GM12878 (cell line): ENCODE results near the gene SMIM14. TPM values are rescaled to one million over a fixed set of nuclear protein-coding genes. Genes with fewer than 3 reads are reported as not detected.

Source experiments
- ATAC-seq: fragments of 200-7000 bp; cut with Tn5 transposase; 3 replicates; pipeline ENCODE4 v1.9.1; 2020; ENCODE audit warnings: mild to moderate bottlenecking, moderate library complexity
- BruUV-seq: library from RNA; stranded (reverse); fragments of 400-500 nt; replicated peaks from 2 replicates; lab custom pipeline; 2021; lab: Mats Ljungman, UMichigan
- CTCF ChIA-PET: fragments of 300-600 bp; sonication (Branson Sonifier 250); formaldehyde crosslinking; extraction: SDS; loops from one replicate; lab custom pipeline; 2021; ENCODE audit warnings: inconsistent platforms; lab: Yijun Ruan, JAX
- POLR2A ChIA-PET: fragments of 350-600 bp; formaldehyde crosslinking; extraction: SDS; loops from one replicate; lab custom pipeline; 2021; ENCODE audit warnings: inconsistent platforms; lab: Charles Lee
- RAD21 ChIA-PET: fragments of 300-600 bp; sonication (Branson Sonifier 250); formaldehyde crosslinking; loops from one replicate; lab custom pipeline; 2023; ENCODE audit warnings: antibody characterized with exemption; ENCODE audit not compliant: unreplicated experiment; lab: Charles Lee
- SMC1A ChIA-PET: fragments of 300-600 bp; sonication (Branson Sonifier 250); formaldehyde crosslinking; loops from one replicate; lab custom pipeline; 2023; ENCODE audit not compliant: unreplicated experiment, uncharacterized antibody; lab: Charles Lee
- DNase-seq: peaks from one replicate; pipeline ENCODE4 v3.0.0-alpha.2; 2011; ENCODE audit warnings: low read depth, low spot score
- FAIRE-seq: peaks from 3 replicates; lab custom pipeline; 2011; peaks lifted over from hg19 to GRCh38; lab: Jason Lieb, UNC
- H2AFZ ChIP-seq: 2 replicates; pipeline ENCODE4 v1.6.0; 2011; ENCODE audit warnings: low read depth, low read length, control low read depth; ENCODE audit not compliant: control insufficient read depth
- H3K27ac ChIP-seq: 2 replicates; pipeline ENCODE4 v1.5.1; 2011; ENCODE audit warnings: control low read depth; ENCODE audit not compliant: control insufficient read depth, insufficient read depth
- H3K27me3 ChIP-seq, 2 experiments: replicated peaks in 1 of 2; 2 replicates each; pipeline versions ENCODE4 v1.6.0 to v1.6.1; 2011; ENCODE audit warnings: low read length in 1 of 2; ENCODE audit not compliant: control insufficient read depth in 2 of 2, insufficient read depth in 2 of 2
- H3K36me3 ChIP-seq, 2 experiments: 2 replicates each; pipeline ENCODE4 v1.5.1; 2011; ENCODE audit warnings: low read length in 1 of 2; ENCODE audit not compliant: control insufficient read depth in 2 of 2, insufficient read depth in 2 of 2
- H3K4me1 ChIP-seq: 2 replicates; pipeline ENCODE4 v1.6.1; 2011; ENCODE audit warnings: mild to moderate bottlenecking, low read length, moderate library complexity, mixed read lengths; ENCODE audit not compliant: control insufficient read depth, insufficient read depth
- H3K4me2 ChIP-seq: 2 replicates; pipeline ENCODE4 v1.6.0; 2011; ENCODE audit warnings: control low read depth; ENCODE audit not compliant: control insufficient read depth, insufficient read depth
- H3K4me3 ChIP-seq: fragments of 200-600 bp; sonication (generic); 2 replicates; pipeline ENCODE4 v1.5.1; 2016
- H3K79me2 ChIP-seq: 2 replicates; pipeline ENCODE4 v1.6.0; 2011; ENCODE audit warnings: low read length; ENCODE audit not compliant: control insufficient read depth, insufficient read depth
- H3K9ac ChIP-seq: 2 replicates; pipeline ENCODE4 v1.8.0; 2011; ENCODE audit warnings: low read length, control low read depth, mixed read lengths; ENCODE audit not compliant: control insufficient read depth, insufficient read depth
- H3K9me3 ChIP-seq: replicated peaks from 3 replicates; pipeline ENCODE4 v1.5.1; 2011; ENCODE audit warnings: mild to moderate bottlenecking, low read length; ENCODE audit not compliant: control insufficient read depth, insufficient read depth
- H4K20me1 ChIP-seq: 2 replicates; pipeline ENCODE4 v1.6.0; 2011; ENCODE audit not compliant: control insufficient read depth, insufficient read depth
- ASH2L ChIP-seq: fragments of 300-600, 200-600 bp; sonication (generic); IDR thresholded peaks from 2 replicates; pipeline ENCODE4 v1.6.1; 2017; ENCODE audit warnings: low read depth, mild to moderate bottlenecking, borderline replicate concordance
- BCL11A ChIP-seq: IDR thresholded peaks from 2 replicates; pipeline ENCODE4 v1.6.1; 2011; ENCODE audit warnings: low read depth, low read length
- BCL3 ChIP-seq: IDR thresholded peaks from 2 replicates; pipeline ENCODE4 v1.6.1; 2011; ENCODE audit warnings: borderline replicate concordance, low read depth, mild to moderate bottlenecking, moderate library complexity, low read length; ENCODE audit not compliant: insufficient read depth, poor library complexity, severe bottlenecking
- BRCA1 ChIP-seq: IDR thresholded peaks from 2 replicates; pipeline ENCODE4 v1.6.1; 2011; ENCODE audit warnings: low read depth, low read length, improper control_type of control experiment
- EP300 ChIP-seq, 2 experiments: fragments of 150-350 bp in 1 of 2; IDR thresholded peaks; 2 replicates each; pipeline ENCODE4 v1.6.1; 2011 to 2012; ENCODE audit warnings: low read depth in 2 of 2, low read length in 2 of 2, borderline replicate concordance in 1 of 2, improper control_type of control experiment in 1 of 2, inconsistent platforms in 1 of 2; ENCODE audit not compliant: control insufficient read depth in 1 of 2
- FOXM1 ChIP-seq: IDR thresholded peaks from 2 replicates; pipeline ENCODE4 v1.6.1; 2012; ENCODE audit warnings: low read depth, mild to moderate bottlenecking, inconsistent platforms, low read length, moderate library complexity
- IKZF1 ChIP-seq: fragments of 450-650 bp; conservative IDR thresholded peaks from 2 replicates; pipeline ENCODE4 v1.6.1; 2017; ENCODE audit warnings: antibody characterized with exemption, mild to moderate bottlenecking
- IRF4 ChIP-seq: IDR thresholded peaks from 2 replicates; pipeline ENCODE4 v1.6.1; 2011; ENCODE audit warnings: low read depth, low read length
- MYB ChIP-seq: fragments of 150-350 bp; IDR thresholded peaks from 2 replicates; pipeline ENCODE4 v1.6.1; 2014; ENCODE audit warnings: mild to moderate bottlenecking, low read depth, low read length, borderline replicate concordance
- NFXL1 ChIP-seq: fragments of 450-650 bp; IDR thresholded peaks from 2 replicates; pipeline ENCODE4 v1.6.1; 2017; ENCODE audit warnings: antibody characterized with exemption, mild to moderate bottlenecking, borderline replicate concordance
- POLR2AphosphoS2 ChIP-seq: IDR thresholded peaks from 2 replicates; pipeline ENCODE4 v1.6.1; 2011; ENCODE audit warnings: low read depth, mild to moderate bottlenecking, low read length, improper control_type of control experiment, moderate library complexity
- POLR2AphosphoS5 ChIP-seq: IDR thresholded peaks from 2 replicates; pipeline ENCODE4 v1.6.1; 2011; ENCODE audit warnings: mild to moderate bottlenecking, low read length, inconsistent platforms
- RFX5 ChIP-seq: IDR thresholded peaks from 2 replicates; pipeline ENCODE4 v1.6.1; 2011; ENCODE audit warnings: low read depth, low read length, improper control_type of control experiment
- TCF12 ChIP-seq: IDR thresholded peaks from 2 replicates; pipeline ENCODE4 v1.6.1; 2011; ENCODE audit warnings: low read depth, mild to moderate bottlenecking, low read length
- ZNF24 ChIP-seq: fragments of 450-650 bp; IDR thresholded peaks from 2 replicates; pipeline ENCODE4 v1.6.1; 2017; ENCODE audit warnings: antibody characterized with exemption, mild to moderate bottlenecking
- WGBS: methylation state at CpG from one replicate; pipeline ENCODE4 v1.1.6; 2016; ENCODE audit warnings: low lambda C conversion rate; ENCODE audit not compliant: insufficient replicate concordance, insufficient coverage; ENCODE audit errors: missing lambda C conversion rate; 5-methylcytosine and 5-hydroxymethylcytosine counted together
- in situ Hi-C: fragments of 300-500 bp; cut with MboI; formaldehyde crosslinking; loops from 9 replicates; pipeline ENCODE4 v1.14.3; 2018; ENCODE audit warnings: mixed read lengths
- intact Hi-C: fragments of 100-400 bp; cut with micrococcal nuclease; formaldehyde crosslinking; loops from one replicate; pipeline ENCODE4 v1.14.2; 2022; ENCODE audit not compliant: unreplicated experiment
- polyA plus RNA-seq, 11 experiments: library from polyadenylated mRNA; depleted of rRNA in 4 of 11; unstranded in 6 of 11; stranded (reverse) in 5 of 11; fragments of >200 nt; fragmentation: Nextera tagmentation in 4 of 11; fragmentation: Illumina TruSeq in 1 of 11; extraction: Ambion mirVana in 4 of 11; extraction: Trizol in 1 of 11; gene quantifications; 1 replicate in 1 of 11; 2 replicates in 10 of 11; pipeline versions ENCODE4 v1.2.1 to v1.2.3, GENCODE V29; 2011 to 2016; ENCODE audit warnings: inconsistent platforms in 2 of 11, missing spikeins in 2 of 11, low read depth in 1 of 11
- total RNA-seq, 4 experiments: library from RNA; depleted of rRNA in 3 of 4; stranded (reverse); fragments of >200 nt in 3 of 4; fragmentation: Illumina TruSeq in 1 of 4; extraction: Trizol in 1 of 4; gene quantifications; 2 replicates each; pipeline versions ENCODE4 v1.2.1 to v1.2.3, GENCODE V29; 2013 to 2021
- TF ChIP-seq, protein P1 (sequence below): fragments of 450-650 bp; IDR thresholded peaks from 2 replicates; pipeline ENCODE4 v1.6.1; 2017; ENCODE audit warnings: mild to moderate bottlenecking, low read depth, inconsistent platforms; ENCODE audit not compliant: poor library complexity, severe bottlenecking
- TF ChIP-seq, protein P2 (sequence below): fragments of 450-650 bp; IDR thresholded peaks from 2 replicates; pipeline ENCODE4 v1.6.1; 2017; ENCODE audit warnings: borderline replicate concordance

The SMIM14 gene
- total and polyA plus RNA-seq, 10 of the 15 experiments (the other 5 are each of a cell fraction or from before 2014, with no cell fraction given) = 125 to 671 (median 188) TPM

GRCh38 chr4:39626261-39626660 lies 12.4 kb downstream of the SMIM14 start:
- TSS peak; percentile 80 for BruUV-seq
- WGBS = 0% methylated on average over 2 of the region's 2 CpGs
- H4K20me1 ChIP-seq = no peaks in the 10 kb centered on the region
- CTCF ChIA-PET = interaction anchor here (0.8 to 8.3 kb wide), 7 partner anchors 8 to 345 kb away, joined by 3 to 65 read pairs (median 4); no protein-coding TSS in a partner anchor
- H3K9me3 ChIP-seq = no peaks in the 10 kb centered on the region; the same call in 1 of the 3 replicates
- intact Hi-C loops (loop anchor here (1.0 to 10.0 kb wide), 2 partner anchors 13 to 569 kb away; partner anchors contain the start of gene RHOH), in situ Hi-C loops (loop anchor here (10.0 kb wide), 1 partner anchor 591 kb away; the partner anchor contains the start of gene TMEM156)
- FAIRE-seq (peak; percentile 94), DNase-seq (peak; percentile 80), ATAC-seq (peak; percentile 73)
- H3K27me3 ChIP-seq = no peaks in the 10 kb centered on the region
- H3K9ac ChIP-seq = peak overlapping the region; percentile 65
- H3K79me2 ChIP-seq = peaks cover 46% of the 10 kb centered on the region
- RAD21 ChIA-PET = interaction anchor here (1.1 to 6.0 kb wide), 10 partner anchors 9 to 349 kb away, joined by 3 to 79 read pairs (median 7); partner anchors contain the start of genes SMIM14 and UGDH
- no peaks in the 10 kb centered on the region for H3K36me3 ChIP-seq
- POLR2A ChIA-PET = interaction anchor here (0.5 to 8.2 kb wide), 8 partner anchors 9 to 157 kb away, joined by 3 to 104 read pairs (median 10); partner anchors contain the start of genes SMIM14 and UGDH
- peaks cover 50% of the 10 kb centered on the region for H3K4me1 ChIP-seq
- H3K27ac ChIP-seq = peak overlapping the region; percentile 67
- peak overlapping the region; percentile 75 for H3K4me3 ChIP-seq
- peak overlapping the region; percentile 83 for H3K4me2 ChIP-seq
- SMC1A ChIA-PET = interaction anchor here (0.6 to 13.2 kb wide), 11 partner anchors 10 to 160 kb away, joined by 3 to 254 read pairs (median 5); partner anchors contain the start of genes SMIM14 and UGDH
- no peak overlapping the region for H2AFZ ChIP-seq
- TF ChIP-seq ASH2L = no peak
- no peak for TF ChIP-seq RFX5
- TF ChIP-seq EP300 (IDR thresholded peaks at IDR 0.05; ENCODE audit: borderline replicate concordance in 1 of 2, control insufficient read depth in 1 of 2, low read depth in 2 of 2, low read length in 2 of 2) = peak; percentile 83 to 84; a peak in 2 of 4 replicates
- TF ChIP-seq, protein P1, sequence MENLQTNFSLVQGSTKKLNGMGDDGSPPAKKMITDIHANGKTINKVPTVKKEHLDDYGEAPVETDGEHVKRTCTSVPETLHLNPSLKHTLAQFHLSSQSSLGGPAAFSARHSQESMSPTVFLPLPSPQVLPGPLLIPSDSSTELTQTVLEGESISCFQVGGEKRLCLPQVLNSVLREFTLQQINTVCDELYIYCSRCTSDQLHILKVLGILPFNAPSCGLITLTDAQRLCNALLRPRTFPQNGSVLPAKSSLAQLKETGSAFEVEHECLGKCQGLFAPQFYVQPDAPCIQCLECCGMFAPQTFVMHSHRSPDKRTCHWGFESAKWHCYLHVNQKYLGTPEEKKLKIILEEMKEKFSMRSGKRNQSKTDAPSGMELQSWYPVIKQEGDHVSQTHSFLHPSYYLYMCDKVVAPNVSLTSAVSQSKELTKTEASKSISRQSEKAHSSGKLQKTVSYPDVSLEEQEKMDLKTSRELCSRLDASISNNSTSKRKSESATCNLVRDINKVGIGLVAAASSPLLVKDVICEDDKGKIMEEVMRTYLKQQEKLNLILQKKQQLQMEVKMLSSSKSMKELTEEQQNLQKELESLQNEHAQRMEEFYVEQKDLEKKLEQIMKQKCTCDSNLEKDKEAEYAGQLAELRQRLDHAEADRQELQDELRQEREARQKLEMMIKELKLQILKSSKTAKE = peak; percentile 67
- TF ChIP-seq POLR2AphosphoS2 = no peak
- no peak for TF ChIP-seq POLR2AphosphoS5
- no peak for TF ChIP-seq BRCA1
- TF ChIP-seq, protein P2, sequence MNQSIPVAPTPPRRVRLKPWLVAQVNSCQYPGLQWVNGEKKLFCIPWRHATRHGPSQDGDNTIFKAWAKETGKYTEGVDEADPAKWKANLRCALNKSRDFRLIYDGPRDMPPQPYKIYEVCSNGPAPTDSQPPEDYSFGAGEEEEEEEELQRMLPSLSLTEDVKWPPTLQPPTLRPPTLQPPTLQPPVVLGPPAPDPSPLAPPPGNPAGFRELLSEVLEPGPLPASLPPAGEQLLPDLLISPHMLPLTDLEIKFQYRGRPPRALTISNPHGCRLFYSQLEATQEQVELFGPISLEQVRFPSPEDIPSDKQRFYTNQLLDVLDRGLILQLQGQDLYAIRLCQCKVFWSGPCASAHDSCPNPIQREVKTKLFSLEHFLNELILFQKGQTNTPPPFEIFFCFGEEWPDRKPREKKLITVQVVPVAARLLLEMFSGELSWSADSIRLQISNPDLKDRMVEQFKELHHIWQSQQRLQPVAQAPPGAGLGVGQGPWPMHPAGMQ = no peak
- no peak for TF ChIP-seq NFXL1
- peak; percentile 52 for TF ChIP-seq BCL3
- TF ChIP-seq IRF4 = peak; percentile 86
- peak; percentile 75 for TF ChIP-seq FOXM1
- TF ChIP-seq ZNF24 = 0 out of 2 replicates have a peak, but pooled peaks have one; percentile 45
- peak; percentile 89 for TF ChIP-seq BCL11A
- TF ChIP-seq TCF12 = 0 out of 2 replicates have a peak, but pooled peaks have one; percentile 38
- peak; percentile 84 for TF ChIP-seq IKZF1
- TF ChIP-seq MYB = no peak
